H1 (cell line): Measurements from ENCODE around the gene COL27A1.

ENCODE experiments used
- EZH2 ChIP-seq: fragments of 200-600 bp; sonication (generic); IDR thresholded peaks from 2 replicates; pipeline ENCODE4 v1.7.1; 2012; ENCODE audit warnings: low read depth, mild to moderate bottlenecking, moderate library complexity, low read length, inconsistent platforms; ENCODE audit not compliant: severe bottlenecking
- RBBP5 ChIP-seq: IDR thresholded peaks from 2 replicates; pipeline ENCODE4 v1.7.1; 2012; ENCODE audit warnings: low read depth, mild to moderate bottlenecking, inconsistent platforms, low read length, moderate library complexity, borderline replicate concordance

GRCh38 chr9:114116126-114116747 is 39.1 kb upstream of the COL27A1 start:
- TF ChIP-seq RBBP5 (no peak), EZH2 (no peak)
